ENCODE data around the gene GHSR. TPM values are rescaled to one million over a fixed set of nuclear protein-coding genes. Genes with fewer than 3 reads are reported as not detected.

The GHSR gene
- total RNA-seq, 1 donor from 2014 or later, result not detected

DNA sequence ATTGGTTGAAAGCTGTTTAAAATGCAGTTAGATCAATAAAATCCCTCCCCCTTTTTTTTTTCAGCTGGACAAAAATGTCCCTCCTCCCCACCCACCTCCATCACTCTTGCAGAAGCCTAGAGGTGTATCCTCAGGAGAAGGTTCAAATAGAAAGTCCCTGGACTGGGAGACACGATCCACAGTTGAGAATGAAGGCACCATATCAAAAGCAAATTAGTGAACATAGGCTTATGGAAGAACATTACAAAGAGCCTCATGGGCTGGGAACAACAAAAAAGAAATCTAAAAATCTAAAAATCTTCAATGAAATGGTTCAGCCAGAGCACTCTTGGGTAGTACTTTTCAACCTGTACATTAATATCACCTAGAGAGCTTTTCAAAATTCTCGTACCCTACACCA, 46.2 kb downstream of the GHSR start:
- Mint-ChIP-seq H3K9me3 (no peaks in the 10 kb centered on the region), H3K4me1 (no peaks in the 10 kb centered on the region), H3K27me3 (peaks cover 8% of the 10 kb centered on the region), H3K27ac (no peak overlapping the region), H3K4me3 (no peak overlapping the region), H3K36me3 (ENCODE audit: low read depth) (no peaks in the 10 kb centered on the region)
- TF ChIP-seq, protein P1, sequence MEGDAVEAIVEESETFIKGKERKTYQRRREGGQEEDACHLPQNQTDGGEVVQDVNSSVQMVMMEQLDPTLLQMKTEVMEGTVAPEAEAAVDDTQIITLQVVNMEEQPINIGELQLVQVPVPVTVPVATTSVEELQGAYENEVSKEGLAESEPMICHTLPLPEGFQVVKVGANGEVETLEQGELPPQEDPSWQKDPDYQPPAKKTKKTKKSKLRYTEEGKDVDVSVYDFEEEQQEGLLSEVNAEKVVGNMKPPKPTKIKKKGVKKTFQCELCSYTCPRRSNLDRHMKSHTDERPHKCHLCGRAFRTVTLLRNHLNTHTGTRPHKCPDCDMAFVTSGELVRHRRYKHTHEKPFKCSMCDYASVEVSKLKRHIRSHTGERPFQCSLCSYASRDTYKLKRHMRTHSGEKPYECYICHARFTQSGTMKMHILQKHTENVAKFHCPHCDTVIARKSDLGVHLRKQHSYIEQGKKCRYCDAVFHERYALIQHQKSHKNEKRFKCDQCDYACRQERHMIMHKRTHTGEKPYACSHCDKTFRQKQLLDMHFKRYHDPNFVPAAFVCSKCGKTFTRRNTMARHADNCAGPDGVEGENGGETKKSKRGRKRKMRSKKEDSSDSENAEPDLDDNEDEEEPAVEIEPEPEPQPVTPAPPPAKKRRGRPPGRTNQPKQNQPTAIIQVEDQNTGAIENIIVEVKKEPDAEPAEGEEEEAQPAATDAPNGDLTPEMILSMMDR (IDR thresholded peaks at IDR 0.05), result no peak
- no peak for DNase-seq
- ChIA-PET POLR2A (no interaction called here), CTCF (no interaction called here)
- no peak for ATAC-seq (ENCODE audit: low read depth)
- intact Hi-C loops (cut with micrococcal nuclease), result no loop called here

DNA sequence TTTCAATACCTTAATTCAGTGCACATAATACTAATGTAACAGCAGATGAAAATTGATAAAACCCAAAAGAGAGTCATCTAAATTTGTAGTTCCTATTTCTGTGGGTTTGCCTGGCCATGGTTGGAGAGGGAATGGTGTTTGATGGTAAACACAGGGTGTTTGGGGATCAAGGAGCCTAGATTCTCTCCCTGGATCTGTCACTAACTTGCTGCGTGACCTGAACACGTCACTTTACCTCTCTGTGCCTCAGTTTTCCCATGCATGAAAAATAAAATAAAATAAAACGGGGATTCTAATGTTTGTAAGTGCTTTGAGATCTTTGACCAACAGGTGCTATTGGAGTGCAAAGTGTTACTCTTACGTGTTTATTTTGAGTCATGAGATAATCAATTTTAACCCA, 49.8 kb downstream of the GHSR start:
- TF ChIP-seq, protein P1 (IDR thresholded peaks at IDR 0.05), result no peak
- ChIA-PET CTCF (no interaction called here), POLR2A (no interaction called here)
- Mint-ChIP-seq H3K27me3 (peaks cover 4% of the 10 kb centered on the region), H3K4me3 (no peak overlapping the region), H3K27ac (no peak overlapping the region), H3K36me3 (ENCODE audit: low read depth) (no peaks in the 10 kb centered on the region), H3K4me1 (no peaks in the 10 kb centered on the region), H3K9me3 (peaks cover under 1% of the 10 kb centered on the region)
- DNase-seq (no peak), ATAC-seq (ENCODE audit: low read depth) (no peak)
- intact Hi-C loops (cut with micrococcal nuclease), result no loop called here

DNA sequence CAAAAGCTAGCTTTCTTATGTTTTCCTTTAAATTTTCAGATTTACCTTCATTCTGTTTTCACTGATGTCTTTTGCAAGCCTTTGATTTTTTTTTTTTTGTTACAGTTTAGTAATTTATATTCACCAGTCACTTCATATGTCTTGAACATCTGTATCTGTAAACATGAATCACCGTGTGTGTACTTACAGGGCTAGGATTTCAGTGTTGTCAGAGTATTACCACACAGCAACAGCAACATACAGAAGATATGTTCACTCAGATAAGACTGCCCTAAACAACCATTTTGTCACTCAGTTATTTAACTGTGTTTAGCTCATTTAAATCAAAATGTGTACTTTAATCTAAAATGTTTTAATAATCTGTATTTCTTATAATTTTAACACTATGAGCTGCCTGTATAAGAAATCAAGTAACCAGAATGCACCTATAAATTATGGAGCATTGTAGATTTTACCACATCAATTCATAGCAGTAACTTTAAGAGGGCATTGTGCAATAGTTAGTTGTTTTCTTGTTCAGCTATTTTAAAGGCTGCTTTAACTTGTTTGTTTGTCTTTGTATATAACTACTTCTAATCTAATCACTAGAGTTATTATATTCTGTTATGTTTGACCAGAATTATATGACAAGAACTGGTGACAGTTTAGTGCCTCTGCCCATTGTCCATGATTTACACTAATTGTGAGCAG, 50.4 kb downstream of the GHSR start:
- Mint-ChIP-seq H3K27me3 (peaks cover 4% of the 10 kb centered on the region), H3K4me1 (no peaks in the 10 kb centered on the region), H3K27ac (no peak overlapping the region), H3K4me3 (no peak overlapping the region), H3K9me3 (peaks cover 4% of the 10 kb centered on the region), H3K36me3 (ENCODE audit: low read depth) (no peaks in the 10 kb centered on the region)
- CTCF ChIA-PET, result interaction anchor here (0.7 kb wide), 2 partner anchors 9 to 264 kb away, joined by 3 read pairs; no protein-coding TSS in a partner anchor
- POLR2A ChIA-PET, result no interaction called here
- intact Hi-C loops (cut with micrococcal nuclease), result no loop called here
- ATAC-seq (ENCODE audit: low read depth), result no peak
- DNase-seq, result no peak
- TF ChIP-seq, protein P1 (IDR thresholded peaks at IDR 0.05), result no peak

DNA sequence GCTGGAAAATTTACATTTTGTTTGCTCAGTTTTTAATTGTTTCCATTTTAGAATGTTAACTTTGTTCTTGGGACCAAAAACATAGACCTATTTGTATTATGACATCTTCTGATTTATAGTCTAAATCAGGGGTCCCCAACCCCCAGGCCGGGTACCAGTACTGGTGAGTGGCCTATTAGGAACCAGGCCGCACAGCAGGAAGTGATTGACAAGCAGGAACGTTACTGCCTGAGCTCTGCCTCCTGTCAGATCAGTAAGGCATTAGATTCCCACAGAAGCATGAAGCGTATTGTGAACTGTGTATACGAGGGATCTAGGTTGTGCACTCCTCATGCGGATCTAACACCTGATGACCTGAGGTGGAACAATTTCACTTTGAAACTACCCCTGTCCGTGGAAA, 51.9 kb downstream of the GHSR start:
- no peak for ATAC-seq (ENCODE audit: low read depth)
- no peaks in the 10 kb centered on the region for H3K27me3 Mint-ChIP-seq
- ChIA-PET POLR2A (no interaction called here), CTCF (no interaction called here)
- TF ChIP-seq, protein P1 (IDR thresholded peaks at IDR 0.05), result no peak
- no peaks in the 10 kb centered on the region for H3K4me1 Mint-ChIP-seq
- no peak overlapping the region for H3K4me3 Mint-ChIP-seq
- no peak overlapping the region for H3K27ac Mint-ChIP-seq
- no peak for DNase-seq
- no peaks in the 10 kb centered on the region for H3K36me3 Mint-ChIP-seq (ENCODE audit: low read depth)
- intact Hi-C loops (cut with micrococcal nuclease), result no loop called here
- H3K9me3 Mint-ChIP-seq, result peaks cover 4% of the 10 kb centered on the region

DNA sequence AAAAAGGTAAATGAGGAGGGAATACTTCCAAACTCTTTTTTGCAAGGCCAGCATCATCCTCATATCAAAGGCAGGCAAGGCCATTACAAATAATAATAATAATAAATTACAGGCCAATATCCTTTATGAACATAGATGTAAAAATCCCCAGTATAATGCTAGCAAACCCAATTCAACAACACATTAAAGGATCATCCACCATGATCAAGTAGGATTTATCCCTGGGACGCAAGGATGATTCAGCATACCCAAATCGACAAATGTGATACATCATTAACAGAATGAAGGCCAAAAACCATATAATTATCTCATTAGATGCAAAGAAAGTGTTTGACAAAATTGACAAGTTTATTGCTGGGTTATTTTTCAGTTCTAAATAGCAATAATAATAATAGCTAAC, 53.6 kb downstream of the GHSR start:
- ChIA-PET POLR2A (no interaction called here), CTCF (no interaction called here)
- H3K4me1 Mint-ChIP-seq, result no peaks in the 10 kb centered on the region
- DNase-seq (no peak), ATAC-seq (ENCODE audit: low read depth) (no peak)
- intact Hi-C loops (cut with micrococcal nuclease), result no loop called here
- no peak overlapping the region for H3K27ac Mint-ChIP-seq
- peaks cover 4% of the 10 kb centered on the region for H3K9me3 Mint-ChIP-seq
- H3K4me3 Mint-ChIP-seq, result no peak overlapping the region
- TF ChIP-seq, protein P1 (IDR thresholded peaks at IDR 0.05), result no peak
- no peaks in the 10 kb centered on the region for H3K36me3 Mint-ChIP-seq (ENCODE audit: low read depth)
- H3K27me3 Mint-ChIP-seq, result no peaks in the 10 kb centered on the region

Other genes with a start within 250 kb of the GHSR start
- 7.2 and 7.4 TPM in 2 replicates for gene TNFSF10, start 75.0 kb upstream of the GHSR start, total RNA-seq